Tibial nerve (tissue), 3 donors: ENCODE data around the gene ALG11.

Experiments
- POLR2A ChIP-seq, 2 donors: fragments of 450-650 bp; IDR thresholded peaks; one replicate each; pipeline ENCODE4 v1.6.1; 2017; ENCODE audit warnings: antibody characterized with exemption in 2 of 2, mild to moderate bottlenecking in 2 of 2, moderate library complexity in 2 of 2
- TF ChIP-seq, protein P1 (sequence below), 5 experiments: fragments of 200-600 bp in 3 of 5; fragments of 450-650 bp in 2 of 5; sonication (generic) in 3 of 5; IDR thresholded peaks; one replicate each; pipeline ENCODE4 v1.5.1; 2016 to 2019; ENCODE audit warnings: antibody characterized with exemption in 5 of 5, mild to moderate bottlenecking in 3 of 5, moderate library complexity in 2 of 5

- TF ChIP-seq, protein P1, sequence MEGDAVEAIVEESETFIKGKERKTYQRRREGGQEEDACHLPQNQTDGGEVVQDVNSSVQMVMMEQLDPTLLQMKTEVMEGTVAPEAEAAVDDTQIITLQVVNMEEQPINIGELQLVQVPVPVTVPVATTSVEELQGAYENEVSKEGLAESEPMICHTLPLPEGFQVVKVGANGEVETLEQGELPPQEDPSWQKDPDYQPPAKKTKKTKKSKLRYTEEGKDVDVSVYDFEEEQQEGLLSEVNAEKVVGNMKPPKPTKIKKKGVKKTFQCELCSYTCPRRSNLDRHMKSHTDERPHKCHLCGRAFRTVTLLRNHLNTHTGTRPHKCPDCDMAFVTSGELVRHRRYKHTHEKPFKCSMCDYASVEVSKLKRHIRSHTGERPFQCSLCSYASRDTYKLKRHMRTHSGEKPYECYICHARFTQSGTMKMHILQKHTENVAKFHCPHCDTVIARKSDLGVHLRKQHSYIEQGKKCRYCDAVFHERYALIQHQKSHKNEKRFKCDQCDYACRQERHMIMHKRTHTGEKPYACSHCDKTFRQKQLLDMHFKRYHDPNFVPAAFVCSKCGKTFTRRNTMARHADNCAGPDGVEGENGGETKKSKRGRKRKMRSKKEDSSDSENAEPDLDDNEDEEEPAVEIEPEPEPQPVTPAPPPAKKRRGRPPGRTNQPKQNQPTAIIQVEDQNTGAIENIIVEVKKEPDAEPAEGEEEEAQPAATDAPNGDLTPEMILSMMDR (IDR thresholded peaks at IDR 0.05) = no peak
- TF ChIP-seq POLR2A (IDR thresholded peaks at IDR 0.05) = no peak
Measured at GRCh38 chr13:52012512-52012836, 276 bp downstream of the ALG11 start.
